ENCODE measurements around the gene NDUFA12. TPM values are rescaled to one million over a fixed set of nuclear protein-coding genes. Genes with fewer than 3 reads are reported as not detected.

NDUFA12 gene
- total RNA-seq, 3 donors from 2014 or later = 72.4 to 104 (median 75.1) TPM

- no peak for DNase-seq (ENCODE audit: low spot score in 2 of 2)
- intact Hi-C loops (cut with DNase I; ENCODE audit: low total_unique reads) = no loop called here
These were observed 30.7 kb downstream of the NDUFA12 start for GRCh38 chr12:94972795-94973194.

GRCh38 chr12:94971923-94972322 is 31.6 kb downstream of the NDUFA12 start:
- no peak for DNase-seq (ENCODE audit: low spot score in 2 of 2)
- Histone ChIP-seq H3K27ac (no peak overlapping the region), H3K4me1 (no peaks in the 10 kb centered on the region), H3K4me3 (no peak overlapping the region), H3K36me3 (no peaks in the 10 kb centered on the region), H3K9me3 (no peaks in the 10 kb centered on the region), H3K27me3 (no peaks in the 10 kb centered on the region)
- intact Hi-C loops (cut with DNase I; ENCODE audit: low total_unique reads) = no loop called here
- TF ChIP-seq CTCF (IDR thresholded peaks at IDR 0.05) (no peak), POLR2AphosphoS5 (IDR thresholded peaks at IDR 0.05) (no peak), POLR2A (IDR thresholded peaks at IDR 0.05) (no peak)

More at GRCh38 chr12:94972795-94973194, 30.7 kb downstream of the NDUFA12 start:
- TF ChIP-seq POLR2A (IDR thresholded peaks at IDR 0.05) = no peak
- TF ChIP-seq CTCF (IDR thresholded peaks at IDR 0.05) = no peak
- TF ChIP-seq POLR2AphosphoS5 (IDR thresholded peaks at IDR 0.05) = no peak
- H3K9me3 ChIP-seq = no peaks in the 10 kb centered on the region
- no peaks in the 10 kb centered on the region for H3K27me3 ChIP-seq
- no peak overlapping the region for H3K4me3 ChIP-seq
- H3K36me3 ChIP-seq = no peaks in the 10 kb centered on the region
- H3K4me1 ChIP-seq = no peaks in the 10 kb centered on the region
- H3K27ac ChIP-seq = no peak overlapping the region

- H3K27me3 ChIP-seq = no peaks in the 10 kb centered on the region
- H3K27ac ChIP-seq = no peak overlapping the region
These were observed 32.9 kb downstream of the NDUFA12 start for GRCh38 chr12:94970560-94970959.

DNA sequence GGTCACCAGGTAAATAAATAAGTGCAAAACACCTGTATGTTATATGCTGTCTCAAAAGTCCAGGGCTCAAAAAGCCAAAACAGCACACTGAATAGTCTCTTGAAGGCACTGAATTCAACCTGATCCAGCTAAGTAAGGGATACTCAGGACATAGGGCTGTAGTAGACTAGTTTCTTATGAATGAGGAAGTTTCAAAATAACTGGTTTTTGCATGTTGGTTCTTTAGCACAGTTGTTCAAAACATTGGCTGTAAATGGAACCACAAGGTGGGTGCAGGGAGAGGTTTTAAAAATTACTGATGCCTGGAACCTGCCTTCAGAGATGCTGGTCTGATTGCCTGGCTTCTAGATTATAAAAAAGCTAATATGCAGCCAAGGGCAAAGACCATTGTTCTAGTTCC is 34.1 kb downstream of the NDUFA12 start:
- Histone ChIP-seq H3K36me3 (no peaks in the 10 kb centered on the region), H3K4me1 (no peaks in the 10 kb centered on the region), H3K4me3 (no peak overlapping the region), H3K27me3 (no peaks in the 10 kb centered on the region), H3K27ac (no peak overlapping the region), H3K9me3 (no peaks in the 10 kb centered on the region)
- no peak for DNase-seq (ENCODE audit: low spot score in 2 of 2)
- TF ChIP-seq POLR2A (IDR thresholded peaks at IDR 0.05) = no peak
- no peak for TF ChIP-seq CTCF (IDR thresholded peaks at IDR 0.05)
- no peak for TF ChIP-seq POLR2AphosphoS5 (IDR thresholded peaks at IDR 0.05)
- intact Hi-C loops (cut with DNase I; ENCODE audit: low total_unique reads) = no loop called here

More at GRCh38 chr12:94970560-94970959, 32.9 kb downstream of the NDUFA12 start:
- Histone ChIP-seq H3K4me1 (no peaks in the 10 kb centered on the region), H3K4me3 (no peak overlapping the region), H3K36me3 (no peaks in the 10 kb centered on the region), H3K9me3 (no peaks in the 10 kb centered on the region)
- intact Hi-C loops (cut with DNase I; ENCODE audit: low total_unique reads) = no loop called here
- DNase-seq (ENCODE audit: low spot score in 2 of 2) = no peak
- TF ChIP-seq CTCF (IDR thresholded peaks at IDR 0.05) = no peak
- TF ChIP-seq POLR2AphosphoS5 (IDR thresholded peaks at IDR 0.05) = no peak
- no peak for TF ChIP-seq POLR2A (IDR thresholded peaks at IDR 0.05)

DNA sequence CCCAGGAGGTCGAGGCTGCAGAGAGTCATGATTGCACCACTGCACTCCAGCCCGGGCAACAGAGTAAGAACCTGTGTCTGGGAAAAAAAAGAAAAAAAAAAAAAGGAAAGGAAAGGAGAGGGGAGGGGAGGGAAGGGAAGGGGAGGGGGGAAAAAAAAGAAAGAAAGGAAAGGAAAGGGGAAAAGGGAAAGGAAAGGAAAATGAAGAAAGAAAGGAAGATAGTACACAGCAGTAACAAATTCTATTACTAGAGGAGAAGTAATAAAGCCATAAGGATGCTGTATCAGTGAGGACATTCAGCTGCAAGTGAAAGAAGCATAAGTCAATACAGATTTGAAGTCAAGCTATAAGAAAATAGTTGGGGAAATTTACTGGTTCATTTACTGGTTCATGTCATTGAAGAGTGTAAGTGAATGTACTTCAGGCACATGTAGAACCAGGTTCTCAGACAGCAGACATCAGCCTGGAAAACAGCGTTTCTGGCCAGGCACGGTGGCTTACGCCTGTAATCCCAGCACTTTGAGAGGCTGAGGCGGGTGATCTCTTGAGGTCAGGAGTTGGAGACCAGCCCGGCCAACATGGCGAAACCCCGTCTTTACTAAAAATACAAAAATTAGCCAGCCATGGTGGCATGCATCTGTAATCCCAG is 37.4 kb downstream of the NDUFA12 start:
- Histone ChIP-seq H3K27ac (no peak overlapping the region), H3K9me3 (no peaks in the 10 kb centered on the region)
- intact Hi-C loops (cut with DNase I; ENCODE audit: low total_unique reads) = loop anchor here (1.0 kb wide), 1 partner anchor 14 kb away; no protein-coding TSS in a partner anchor

More for the DNA sequence above, 37.4 kb downstream of the NDUFA12 start:
- Histone ChIP-seq H3K36me3 (no peaks in the 10 kb centered on the region), H3K4me1 (no peaks in the 10 kb centered on the region), H3K27me3 (no peaks in the 10 kb centered on the region), H3K4me3 (no peak overlapping the region)
- no peak for TF ChIP-seq CTCF (IDR thresholded peaks at IDR 0.05)
- TF ChIP-seq POLR2AphosphoS5 (IDR thresholded peaks at IDR 0.05) = no peak
- no peak for TF ChIP-seq POLR2A (IDR thresholded peaks at IDR 0.05)
- DNase-seq (ENCODE audit: low spot score in 2 of 2) = no peak
